ENCODE measurements around the gene ARHGAP24. TPM values are rescaled to one million over a fixed set of nuclear protein-coding genes. Genes with fewer than 3 reads are reported as not detected.

Gene ARHGAP24
- total RNA-seq, 2 donors from 2014 or later: 66.8 to 85.6 TPM

- no peak for TF ChIP-seq CTCF (conservative IDR thresholded peaks at IDR 0.05)
- DNase-seq: no peak
- Histone ChIP-seq H3K4me3 (ENCODE audit: low read length) (no peak overlapping the region), H3K27me3 (ENCODE audit: control insufficient read depth, insufficient read depth, low read length, poor library complexity, severe bottlenecking) (no peaks in the 10 kb centered on the region), H3K9ac (ENCODE audit: extremely low read depth, low read length, poor library complexity, severe bottlenecking) (no peak overlapping the region), H3K9me3 (ENCODE audit: control insufficient read depth, low read length) (peaks cover 2% of the 10 kb centered on the region), H3K27ac (ENCODE audit: low read depth, low read length) (no peak overlapping the region), H3K36me3 (ENCODE audit: control insufficient read depth, insufficient read depth, low read length) (no peaks in the 10 kb centered on the region), H3K4me1 (ENCODE audit: control insufficient read depth, insufficient read depth, low read length) (no peaks in the 10 kb centered on the region)
- no peaks in the 10 kb centered on the region for H3K4me1 Mint-ChIP-seq
- H3K9me3 Mint-ChIP-seq: peaks cover 14% of the 10 kb centered on the region
- no peak overlapping the region for H3K27ac Mint-ChIP-seq
- WGBS, 2 experiments (ENCODE audit: insufficient coverage in 1 of 2, insufficient read length in 1 of 2): 74% methylated on average over 2 of the region's 2 CpGs; no CpG with 5 or more reads in 1 of the 2 experiments
- no peaks in the 10 kb centered on the region for H3K36me3 Mint-ChIP-seq (ENCODE audit: low read depth)
- no peaks in the 10 kb centered on the region for H3K27me3 Mint-ChIP-seq (ENCODE audit: insufficient read depth)
- H3K4me3 Mint-ChIP-seq: no peak overlapping the region
Observed at GRCh38 chr4:85548841-85549240, 73.9 kb downstream of the ARHGAP24 start.

- Histone ChIP-seq H3K36me3 (ENCODE audit: control insufficient read depth, insufficient read depth, low read length) (no peaks in the 10 kb centered on the region), H3K27ac (ENCODE audit: low read depth, low read length) (no peak overlapping the region), H3K4me3 (ENCODE audit: low read length) (no peak overlapping the region), H3K27me3 (ENCODE audit: control insufficient read depth, insufficient read depth, low read length, poor library complexity, severe bottlenecking) (no peaks in the 10 kb centered on the region), H3K9me3 (ENCODE audit: control insufficient read depth, low read length) (peaks cover 6% of the 10 kb centered on the region), H3K9ac (ENCODE audit: extremely low read depth, low read length, poor library complexity, severe bottlenecking) (no peak overlapping the region), H3K4me1 (ENCODE audit: control insufficient read depth, insufficient read depth, low read length) (no peaks in the 10 kb centered on the region)
- no peaks in the 10 kb centered on the region for H3K36me3 Mint-ChIP-seq (ENCODE audit: low read depth)
- H3K27me3 Mint-ChIP-seq (ENCODE audit: insufficient read depth): no peaks in the 10 kb centered on the region
- WGBS, 2 experiments (ENCODE audit: insufficient coverage in 1 of 2, insufficient read length in 1 of 2): 94 to 100% methylated on average over 1 of the region's 1 CpG
- H3K4me1 Mint-ChIP-seq: no peaks in the 10 kb centered on the region
- no peak overlapping the region for H3K4me3 Mint-ChIP-seq
- H3K9me3 Mint-ChIP-seq: peaks cover 15% of the 10 kb centered on the region
- no peak for DNase-seq
- TF ChIP-seq CTCF (conservative IDR thresholded peaks at IDR 0.05): no peak
- H3K27ac Mint-ChIP-seq: no peak overlapping the region
Observed at GRCh38 chr4:85555206-85555605, 80.3 kb downstream of the ARHGAP24 start.

- no peaks in the 10 kb centered on the region for H3K27me3 ChIP-seq (ENCODE audit: control insufficient read depth, insufficient read depth, low read length, poor library complexity, severe bottlenecking)
- no peak overlapping the region for H3K9ac ChIP-seq (ENCODE audit: extremely low read depth, low read length, poor library complexity, severe bottlenecking)
- peaks cover 15% of the 10 kb centered on the region for H3K9me3 Mint-ChIP-seq
- 89 to 100% methylated on average over 2 to 4 of the region's 4 CpGs for WGBS, 2 experiments (ENCODE audit: insufficient coverage in 1 of 2, insufficient read length in 1 of 2)
- no peaks in the 10 kb centered on the region for H3K4me1 ChIP-seq (ENCODE audit: control insufficient read depth, insufficient read depth, low read length)
- no peak overlapping the region for H3K27ac Mint-ChIP-seq
- no peaks in the 10 kb centered on the region for H3K27me3 Mint-ChIP-seq (ENCODE audit: insufficient read depth)
- H3K9me3 ChIP-seq (ENCODE audit: control insufficient read depth, low read length): peaks cover 6% of the 10 kb centered on the region
- no peaks in the 10 kb centered on the region for H3K36me3 Mint-ChIP-seq (ENCODE audit: low read depth)
- H3K4me3 ChIP-seq (ENCODE audit: low read length): no peak overlapping the region
- H3K4me1 Mint-ChIP-seq: no peaks in the 10 kb centered on the region
- H3K27ac ChIP-seq (ENCODE audit: low read depth, low read length): no peak overlapping the region
- no peak for DNase-seq
- TF ChIP-seq CTCF (conservative IDR thresholded peaks at IDR 0.05): no peak
- H3K4me3 Mint-ChIP-seq: no peak overlapping the region
- no peaks in the 10 kb centered on the region for H3K36me3 ChIP-seq (ENCODE audit: control insufficient read depth, insufficient read depth, low read length)
Observed at GRCh38 chr4:85556283-85556682, 81.3 kb downstream of the ARHGAP24 start.

Measured in endodermal cell (in vitro differentiated cells).